K562 (cell line): ENCODE results near the gene CD300A. TPM values are rescaled to one million over a fixed set of nuclear protein-coding genes. Genes with fewer than 3 reads are reported as not detected.
"Not testable (repeated sequence)": the region's sequence is repeated elsewhere in the genome, so short reads cannot be mapped to it uniquely, and the experiment has no call there.

Experiments
- ATAC-seq: fragments of 200-7000 bp; cut with Tn5 transposase; 3 replicates; pipeline ENCODE4 v1.9.1; 2020; ENCODE audit warnings: moderate library complexity
- BruUV-seq: library from RNA; stranded (reverse); fragments of 400-500 nt; replicated peaks from 2 replicates; lab custom pipeline; 2021; lab: Mats Ljungman, UMichigan
- CTCF ChIA-PET: fragments of 300-600 bp; formaldehyde crosslinking; extraction: SDS; loops from one replicate; lab custom pipeline; 2021; ENCODE audit warnings: low intra/inter-chr PET ratio; lab: Yijun Ruan, JAX
- POLR2A ChIA-PET: fragments of 300-600, 350-650 bp; sonication (Branson Sonifier 250); formaldehyde crosslinking; extraction: SDS; loops from one replicate; lab custom pipeline; 2021; ENCODE audit warnings: antibody characterized with exemption, inconsistent platforms; lab: Yijun Ruan, JAX
- DNase-seq, 4 experiments: peaks; one replicate each; pipeline versions ENCODE4 v3.0.0 to v3.0.0-alpha.2; 2011 to 2018; ENCODE audit warnings: low spot score in 3 of 4, mixed read lengths in 3 of 4; ENCODE audit errors: extremely low read depth in 1 of 4
- FAIRE-seq: peaks from 2 replicates; lab custom pipeline; 2011; peaks lifted over from hg19 to GRCh38; lab: Jason Lieb, UNC
- H2AFZ ChIP-seq: 2 replicates; pipeline ENCODE4 v1.6.0; 2011; ENCODE audit warnings: low read depth, low read length, control low read depth, inconsistent platforms
- H3K27ac ChIP-seq: fragments of 200-600 bp; 3 replicates; pipeline ENCODE4 v1.8.0; 2011; ENCODE audit warnings: low read depth, mild to moderate bottlenecking, control low read depth, inconsistent platforms, low read length, moderate library complexity, mixed read lengths; ENCODE audit errors: extremely low read depth
- H3K27me3 ChIP-seq, 2 experiments: fragments of 300-600 bp in 1 of 2; 2 replicates in 1 of 2; 3 replicates in 1 of 2; pipeline versions ENCODE4 v1.6.0 to v1.8.0; 2011; ENCODE audit warnings: inconsistent platforms in 2 of 2, low read length in 2 of 2, mild to moderate bottlenecking in 1 of 2, mixed read lengths in 1 of 2, moderate library complexity in 1 of 2; ENCODE audit not compliant: control insufficient read depth in 2 of 2, insufficient read depth in 2 of 2
- H3K36me3 ChIP-seq: fragments of 300-600 bp; 3 replicates; pipeline ENCODE4 v1.8.0; 2011; ENCODE audit warnings: mild to moderate bottlenecking, low read length, inconsistent platforms; ENCODE audit not compliant: control insufficient read depth, insufficient read depth
- H3K4me1 ChIP-seq, 2 experiments: fragments of 200-600 bp in 1 of 2; replicated peaks in 1 of 2; 2 replicates in 1 of 2; 3 replicates in 1 of 2; pipeline versions ENCODE4 v1.5.1 to v1.8.0; 2011; ENCODE audit warnings: inconsistent platforms in 2 of 2, low read length in 2 of 2, mild to moderate bottlenecking in 1 of 2, mixed read lengths in 1 of 2, moderate library complexity in 1 of 2; ENCODE audit not compliant: control insufficient read depth in 2 of 2, insufficient read depth in 2 of 2
- H3K4me2 ChIP-seq: 2 replicates; pipeline ENCODE4 v1.6.1; 2011; ENCODE audit warnings: low read length, control low read depth, inconsistent platforms, mixed read lengths; ENCODE audit not compliant: insufficient read depth
- H3K4me3 ChIP-seq: fragments of 200-600 bp; sonication (generic), shearing (Covaris generic); 2 replicates; pipeline ENCODE4 v1.5.1; 2016; ENCODE audit warnings: control low read depth, inconsistent platforms
- H3K79me2 ChIP-seq: fragments of 200-600 bp; 3 replicates; pipeline ENCODE4 v1.8.0; 2011; ENCODE audit warnings: low read length, inconsistent platforms; ENCODE audit not compliant: control insufficient read depth, insufficient read depth
- H3K9ac ChIP-seq, 2 experiments: 2 replicates each; pipeline versions ENCODE4 v1.6.0 to v1.6.1; 2011; ENCODE audit warnings: low read depth in 2 of 2, low read length in 2 of 2, control low read depth in 1 of 2, inconsistent platforms in 1 of 2, mild to moderate bottlenecking in 1 of 2, mixed read lengths in 1 of 2; ENCODE audit not compliant: insufficient read depth in 1 of 2
- H3K9me1 ChIP-seq: one replicate; pipeline ENCODE4 v1.6.0; 2011; ENCODE audit warnings: inconsistent platforms, mild to moderate bottlenecking, low read length, moderate library complexity; ENCODE audit not compliant: control insufficient read depth, insufficient read depth
- H3K9me3 ChIP-seq: replicated peaks from 2 replicates; pipeline ENCODE4 v1.5.1; 2011; ENCODE audit warnings: low read depth, low read length, inconsistent platforms; ENCODE audit not compliant: control insufficient read depth, insufficient read depth
- H4K20me1 ChIP-seq: replicated peaks from 2 replicates; pipeline ENCODE4 v1.6.1; 2011; ENCODE audit warnings: low read length, inconsistent platforms, mixed read lengths; ENCODE audit not compliant: control insufficient read depth, insufficient read depth
- ETV1 ChIP-seq: fragments of 450-650 bp; conservative IDR thresholded peaks from 2 replicates; pipeline ENCODE4 v1.6.1; 2016; ENCODE audit warnings: missing genetic modification characterization, control low read depth, low read depth, missing compliant biosample characterization
- ETV6 ChIP-seq, 3 experiments: fragments of 150-350 bp in 1 of 3; sonication (generic) in 1 of 3; formaldehyde crosslinking in 1 of 3; IDR thresholded peaks; 2 replicates each; pipeline versions ENCODE4 v1.6.1 to v1.8.0; 2014 to 2022; ENCODE audit warnings: borderline replicate concordance in 2 of 3, low read depth in 2 of 3, antibody characterized with exemption in 1 of 3, low read length in 1 of 3, mild to moderate bottlenecking in 1 of 3, missing genetic modification reagents in 1 of 3
- HBP1 ChIP-seq: fragments of 450-650 bp; formaldehyde crosslinking; IDR thresholded peaks from 2 replicates; pipeline ENCODE4 v1.4.0; 2022; ENCODE audit warnings: missing genetic modification characterization
- HCFC1 ChIP-seq: IDR thresholded peaks from 2 replicates; pipeline ENCODE4 v1.6.1; 2012; ENCODE audit warnings: low read depth, low read length, improper control_type of control experiment
- ZFP30 ChIP-seq: fragments of 250-450 bp; sonication (Bioruptor Pico); IDR thresholded peaks from 2 replicates; pipeline ENCODE4 v1.8.0; 2022; ENCODE audit warnings: moderate library complexity, mild to moderate bottlenecking, inconsistent platforms, borderline replicate concordance
- ZNF707 ChIP-seq: fragments of 250-450 bp; sonication (Bioruptor Pico); conservative IDR thresholded peaks from 2 replicates; pipeline ENCODE4 v1.8.0; 2022; ENCODE audit warnings: inconsistent platforms, mild to moderate bottlenecking, moderate library complexity
- WGBS: fragments of 100-300 bp; shearing (Covaris generic); methylation state at CpG from one replicate; pipeline ENCODE4 v1.1.6; 2016; ENCODE audit warnings: low coverage, mixed read lengths; ENCODE audit not compliant: insufficient coverage; ENCODE audit errors: missing lambda C conversion rate; 5-methylcytosine and 5-hydroxymethylcytosine counted together
- in situ Hi-C: fragments of 300-500 bp; cut with MboI; formaldehyde crosslinking; loops from 4 replicates; pipeline ENCODE4 v1.15.0; 2018; ENCODE audit warnings: inconsistent platforms, mixed read lengths
- intact Hi-C: fragments of 100-400 bp; cut with micrococcal nuclease; formaldehyde crosslinking; loops from 2 replicates; pipeline ENCODE4 v1.14.2; 2022
- polyA plus RNA-seq, 8 experiments: library from polyadenylated mRNA; depleted of rRNA in 4 of 8; stranded (reverse) in 5 of 8; unstranded in 3 of 8; fragments of >200 nt; fragmentation: Nextera tagmentation in 2 of 8; fragmentation: Illumina TruSeq in 1 of 8; extraction: Ambion mirVana in 2 of 8; extraction: Trizol in 1 of 8; gene quantifications; 2 replicates each; pipeline versions ENCODE4 v1.2.1 to v1.2.3, GENCODE V29; 2011 to 2014; ENCODE audit warnings: inconsistent platforms in 1 of 8, missing spikeins in 1 of 8
- total RNA-seq, 7 experiments: library from RNA; depleted of rRNA in 6 of 7; stranded (reverse); fragments of >200 nt in 6 of 7; fragmentation: Illumina TruSeq in 2 of 7; extraction: Trizol in 2 of 7; gene quantifications; 2 replicates each; pipeline versions ENCODE4 v1.2.1 to v1.2.3, GENCODE V29; 2011 to 2021; ENCODE audit warnings: low replicate concordance in 1 of 7
- TF ChIP-seq, protein P1 (sequence below), 2 experiments: fragments of 450-650 bp in 1 of 2; sonication (generic) in 1 of 2; formaldehyde crosslinking in 1 of 2; IDR thresholded peaks in 1 of 2; conservative IDR thresholded peaks in 1 of 2; 2 replicates each; pipeline versions ENCODE4 v1.6.1 to v1.8.1; 2016 to 2023; ENCODE audit warnings: mild to moderate bottlenecking in 2 of 2, moderate library complexity in 2 of 2, inconsistent platforms in 1 of 2, missing genetic modification reagents in 1 of 2

Gene CD300A
- total and polyA plus RNA-seq, 9 of the 15 experiments (the other 6 are each of a cell fraction or from before 2014, with no cell fraction given): 0.21 to 1.7 (median 0.41) TPM; not detected in 1

DNA sequence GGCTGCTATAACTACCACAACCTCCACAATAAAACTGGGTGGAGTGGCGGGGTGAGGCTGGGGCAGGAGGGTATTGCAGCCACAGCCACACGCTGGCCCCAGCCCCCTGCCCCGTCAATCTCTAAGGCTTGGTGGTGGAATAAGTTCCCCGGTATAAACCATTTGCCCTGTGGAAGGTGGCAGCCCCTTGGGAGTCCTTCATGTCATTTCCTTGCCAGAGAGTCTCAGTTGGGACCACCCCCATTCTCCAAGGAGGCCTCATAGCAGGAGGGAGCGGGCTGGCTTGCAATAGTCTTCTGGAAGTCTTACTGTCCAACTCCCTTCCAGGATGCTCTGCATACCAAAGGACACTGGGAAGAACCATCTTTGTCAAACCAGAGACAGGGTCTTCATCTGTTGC is 19.4 kb downstream of the CD300A start (continued):
- TF ChIP-seq ETV1: no peak
- TF ChIP-seq, all 486 proteins: peak for 0

DNA sequence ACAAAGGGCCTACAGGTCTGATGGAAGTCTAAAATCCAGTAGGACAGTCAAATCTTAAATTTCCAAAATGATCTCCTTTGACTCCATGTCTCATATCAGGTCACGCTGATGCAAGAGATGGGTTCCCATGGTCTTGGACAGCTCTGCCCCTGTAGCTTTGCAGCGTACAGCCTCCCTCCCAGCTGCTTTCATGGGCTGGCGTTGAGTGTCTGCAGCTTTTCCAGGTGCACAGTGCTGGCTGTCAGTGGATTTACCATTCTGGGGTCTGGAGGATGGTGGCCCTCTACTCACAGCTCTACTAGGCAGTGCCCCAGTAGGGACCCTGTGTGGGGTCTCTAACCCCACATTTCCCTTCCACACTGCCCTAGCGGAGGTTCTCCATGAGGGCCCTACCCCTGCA is 21.8 kb downstream of the CD300A start:
- DNase-seq, H2AFZ ChIP-seq, H3K4me3 ChIP-seq, ATAC-seq, H3K4me2 ChIP-seq, CTCF ChIA-PET, H4K20me1 ChIP-seq, H3K9ac ChIP-seq, FAIRE-seq, POLR2A ChIA-PET, in situ Hi-C loops, intact Hi-C loops, H3K79me2 ChIP-seq, H3K9me3 ChIP-seq, BruUV-seq, H3K27ac ChIP-seq, H3K36me3 ChIP-seq, H3K4me1 ChIP-seq, H3K9me1 ChIP-seq: not testable (repeated sequence)
- WGBS: 0% methylated on average over 4 of the region's 4 CpGs
- H3K27me3 ChIP-seq: peaks cover 0 to 20% of the 10 kb centered on the region in 2 experiments; a peak in 2 of 5 replicates

DNA sequence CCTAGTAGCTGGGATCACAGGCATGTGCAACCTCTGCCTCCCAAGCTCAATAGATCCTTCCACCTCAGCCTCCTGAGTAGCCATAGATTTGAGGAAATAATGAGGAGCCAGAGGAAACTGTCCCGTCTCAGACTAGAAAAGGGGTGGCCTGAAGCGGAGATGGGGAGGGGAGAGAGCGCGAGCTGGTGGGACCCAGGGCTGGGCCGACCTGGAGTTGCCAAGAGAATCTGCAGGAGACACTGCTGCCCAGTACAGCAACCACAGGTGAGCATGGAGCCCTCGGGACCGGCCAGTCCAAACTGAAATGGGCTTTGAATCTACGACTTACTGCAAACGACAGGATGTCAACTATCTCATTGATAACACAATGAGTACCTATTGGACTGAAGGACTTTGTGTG is 24.3 kb downstream of the CD300A start:
- no peak overlapping the region for H3K27ac ChIP-seq
- ChIA-PET POLR2A (interaction anchor here (0.6 to 1.0 kb wide), 2 partner anchors 29 to 194 kb away, joined by 3 read pairs; no protein-coding TSS in a partner anchor), CTCF (no interaction called here)
- no peak overlapping the region for H3K4me2 ChIP-seq
- H3K79me2 ChIP-seq: no peaks in the 10 kb centered on the region
- no peaks in the 10 kb centered on the region for H4K20me1 ChIP-seq
- BruUV-seq: no TSS peak
- no peaks in the 10 kb centered on the region for H3K9me1 ChIP-seq
- no peak overlapping the region for H3K9ac ChIP-seq
- no peaks in the 10 kb centered on the region for H3K4me1 ChIP-seq
- in situ Hi-C loops: loop anchor here (5.0 kb wide), 1 partner anchor 113 kb away; no protein-coding TSS in a partner anchor
- intact Hi-C loops: loop anchor here (5.0 kb wide), 1 partner anchor 123 kb away; the partner anchor contains the start of gene GPR142
- no peak for DNase-seq
- no peak overlapping the region for H3K4me3 ChIP-seq
- H3K9me3 ChIP-seq: no peaks in the 10 kb centered on the region
- H2AFZ ChIP-seq: no peak overlapping the region
- peaks cover 0 to 15% of the 10 kb centered on the region in 2 experiments; a peak in 1 of 5 replicates for H3K27me3 ChIP-seq
- 1% methylated on average over 7 of the region's 9 CpGs for WGBS
- FAIRE-seq: no peak
- H3K36me3 ChIP-seq: no peaks in the 10 kb centered on the region
- no peak for ATAC-seq
- TF ChIP-seq HCFC1 (no peak), ETV6 (IDR thresholded peaks at IDR 0.05; ENCODE audit: borderline replicate concordance in 1 of 2, low read depth in 2 of 2, low read length in 1 of 2) (no peak), ETV6 (CRISPR knock-in tag; IDR thresholded peaks at IDR 0.05; ENCODE audit: borderline replicate concordance) (no peak), ZNF707 (no peak), ZFP30 (CRISPR knock-in tag) (no peak), HBP1 (no peak)
- TF ChIP-seq, protein P1, sequence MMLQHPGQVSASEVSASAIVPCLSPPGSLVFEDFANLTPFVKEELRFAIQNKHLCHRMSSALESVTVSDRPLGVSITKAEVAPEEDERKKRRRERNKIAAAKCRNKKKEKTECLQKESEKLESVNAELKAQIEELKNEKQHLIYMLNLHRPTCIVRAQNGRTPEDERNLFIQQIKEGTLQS (IDR thresholded peaks at IDR 0.05): no peak
- TF ChIP-seq, protein P1 (CRISPR knock-in tag; conservative IDR thresholded peaks at IDR 0.05): no peak
